Mesenchymal stem cell (in vitro differentiated cells and primary cell): ENCODE measurements around the gene GRB7.
"Not testable (repeated sequence)": the region's sequence is repeated elsewhere in the genome, so short reads cannot be mapped to it uniquely, and the experiment has no call there.

ENCODE experiments used
- DNase-seq: peaks from one replicate; pipeline ENCODE4 v3.0.0-alpha.2; 2013
- H2AFZ ChIP-seq: one replicate; pipeline ENCODE4 v1.6.1; 2013; ENCODE audit warnings: low read depth, mild to moderate bottlenecking, control low read depth, inconsistent platforms, low read length, moderate library complexity
- H2AK5ac ChIP-seq: 2 replicates; pipeline ENCODE4 v1.6.1; 2013; ENCODE audit warnings: low read length, moderate library complexity, mild to moderate bottlenecking, inconsistent platforms; ENCODE audit not compliant: severe bottlenecking
- H2BK120ac ChIP-seq: one replicate; pipeline ENCODE4 v1.6.1; 2013; ENCODE audit warnings: low read depth, mild to moderate bottlenecking, inconsistent platforms, low read length, moderate library complexity
- H2BK12ac ChIP-seq, 2 experiments: one replicate each; pipeline ENCODE4 v1.6.1; 2013; ENCODE audit warnings: inconsistent platforms in 2 of 2, low read length in 2 of 2, mild to moderate bottlenecking in 2 of 2, moderate library complexity in 2 of 2, control low read depth in 1 of 2
- H2BK15ac ChIP-seq: one replicate; pipeline ENCODE4 v1.6.1; 2013; ENCODE audit warnings: mild to moderate bottlenecking, low read depth, inconsistent platforms; ENCODE audit not compliant: poor library complexity, severe bottlenecking
- H2BK5ac ChIP-seq: 2 replicates; pipeline ENCODE4 v1.6.1; 2013; ENCODE audit warnings: low read depth, mild to moderate bottlenecking, low read length, control low read depth, inconsistent platforms; ENCODE audit not compliant: poor library complexity, severe bottlenecking
- H3K14ac ChIP-seq, 2 experiments: one replicate each; pipeline ENCODE4 v1.6.1; 2013; ENCODE audit warnings: inconsistent platforms in 2 of 2, low read length in 2 of 2, control low read depth in 1 of 2, mild to moderate bottlenecking in 1 of 2, moderate library complexity in 1 of 2
- H3K18ac ChIP-seq, 2 experiments: one replicate each; pipeline ENCODE4 v1.6.1; 2013; ENCODE audit warnings: inconsistent platforms in 2 of 2, low read length in 2 of 2, control low read depth in 1 of 2, low read depth in 1 of 2, mild to moderate bottlenecking in 1 of 2
- H3K23ac ChIP-seq, 2 experiments: one replicate each; pipeline ENCODE4 v1.6.1; 2013; ENCODE audit warnings: inconsistent platforms in 2 of 2, low read length in 2 of 2, mild to moderate bottlenecking in 2 of 2, moderate library complexity in 2 of 2, control low read depth in 1 of 2
- H3K27ac ChIP-seq: 2 replicates; pipeline ENCODE4 v1.5.1; 2013; ENCODE audit warnings: mild to moderate bottlenecking, moderate library complexity, low read length, control low read depth, inconsistent platforms; ENCODE audit not compliant: poor library complexity, severe bottlenecking
- H3K27me3 ChIP-seq, 2 experiments: 2 replicates each; pipeline versions ENCODE4 v1.6.1 to v1.7.0; 2013; ENCODE audit warnings: low read length in 2 of 2, mild to moderate bottlenecking in 2 of 2, moderate library complexity in 2 of 2, control low read depth in 1 of 2, inconsistent platforms in 1 of 2; ENCODE audit not compliant: control insufficient read depth in 1 of 2, insufficient read depth in 1 of 2
- H3K36me3 ChIP-seq, 2 experiments: 2 replicates each; pipeline versions ENCODE4 v1.6.1 to v1.7.0; 2013; ENCODE audit warnings: low read length in 2 of 2, control low read depth in 1 of 2, inconsistent platforms in 1 of 2, low read depth in 1 of 2, mild to moderate bottlenecking in 1 of 2; ENCODE audit not compliant: insufficient read depth in 2 of 2, control insufficient read depth in 1 of 2
- H3K4ac ChIP-seq, 2 experiments: one replicate each; pipeline ENCODE4 v1.6.1; 2013; ENCODE audit warnings: inconsistent platforms in 2 of 2, low read length in 2 of 2, mild to moderate bottlenecking in 2 of 2, moderate library complexity in 2 of 2, control low read depth in 1 of 2, low read depth in 1 of 2
- H3K4me1 ChIP-seq: 2 replicates; pipeline ENCODE4 v1.6.1; 2013; ENCODE audit warnings: low read depth, low read length, control low read depth; ENCODE audit not compliant: control insufficient read depth, insufficient read depth
- H3K4me2 ChIP-seq: 2 replicates; pipeline ENCODE4 v1.6.1; 2013; ENCODE audit warnings: low read length, mild to moderate bottlenecking, inconsistent platforms; ENCODE audit not compliant: poor library complexity, severe bottlenecking
- H3K4me3 ChIP-seq, 2 experiments: 2 replicates each; pipeline versions ENCODE4 v1.5.1 to v1.7.0; 2013; ENCODE audit warnings: low read length in 2 of 2, mild to moderate bottlenecking in 2 of 2, control low read depth in 1 of 2, low read depth in 1 of 2; ENCODE audit not compliant: insufficient read depth in 1 of 2
- H3K79me1 ChIP-seq: replicated peaks from 2 replicates; pipeline ENCODE4 v1.6.1; 2013; ENCODE audit warnings: mild to moderate bottlenecking, control low read depth, low read length, inconsistent platforms; ENCODE audit not compliant: poor library complexity, severe bottlenecking
- H3K9ac ChIP-seq: 2 replicates; pipeline ENCODE4 v1.7.0; 2013; ENCODE audit warnings: mild to moderate bottlenecking, low read length, moderate library complexity
- H3K9me3 ChIP-seq: 2 replicates; pipeline ENCODE4 v1.7.0; 2013; ENCODE audit warnings: mild to moderate bottlenecking, low read length; ENCODE audit not compliant: control insufficient read depth
- H4K8ac ChIP-seq: one replicate; pipeline ENCODE4 v1.6.1; 2013; ENCODE audit warnings: inconsistent platforms, mild to moderate bottlenecking, low read length, moderate library complexity
- H4K91ac ChIP-seq: one replicate; pipeline ENCODE4 v1.6.1; 2013; ENCODE audit warnings: mild to moderate bottlenecking, low read length, inconsistent platforms
- WGBS: methylation state at CpG from one replicate; pipeline ENCODE4 v1.1.7; 2013; ENCODE audit warnings: mixed read lengths; 5-methylcytosine and 5-hydroxymethylcytosine counted together

The GRB7 gene

GRCh38 chr17:39745335-39746144, 7.8 kb downstream of the GRB7 start:
- no peak overlapping the region for H4K8ac ChIP-seq
- no peak for DNase-seq

GRCh38 chr17:39746145-39746461, 8.4 kb downstream of the GRB7 start:
- Histone ChIP-seq H2BK12ac (no peak overlapping the region), H3K23ac (no peak overlapping the region), H4K91ac (no peak overlapping the region), H3K27ac (no peak overlapping the region), H3K4me3 (no peak overlapping the region), H3K36me3 (peaks cover 0 to 60% of the 10 kb centered on the region in 2 experiments), H4K8ac (no peak overlapping the region), H2AFZ (no peak overlapping the region), H3K79me1 (peaks cover 13% of the 10 kb centered on the region), H3K4ac (no peak overlapping the region), H3K27me3 (peaks cover 0 to 6% of the 10 kb centered on the region in 2 experiments), H2BK15ac (no peak overlapping the region), H2AK5ac (no peak overlapping the region), H3K9ac (no peak overlapping the region), H2BK5ac (no peak overlapping the region), H3K9me3 (no peaks in the 10 kb centered on the region), H3K14ac (no peak overlapping the region), H2BK120ac (no peak overlapping the region), H3K4me2 (no peak overlapping the region), H3K18ac (no peak overlapping the region), H3K4me1 (peaks cover 16% of the 10 kb centered on the region)
- no peak for DNase-seq
- 87% methylated on average over 7 of the region's 7 CpGs for WGBS

More at GRCh38 chr17:39745335-39746144, 7.8 kb downstream of the GRB7 start:
- Histone ChIP-seq H3K79me1 (peaks cover 18% of the 10 kb centered on the region), H3K4me1 (peaks cover 16% of the 10 kb centered on the region), H3K23ac (no peak overlapping the region), H3K9me3 (no peaks in the 10 kb centered on the region), H3K18ac (no peak overlapping the region), H4K91ac (no peak overlapping the region), H3K4ac (no peak overlapping the region), H2AK5ac (no peak overlapping the region), H3K9ac (no peak overlapping the region), H3K27me3 (peaks cover 0 to 6% of the 10 kb centered on the region in 2 experiments), H3K14ac (no peak overlapping the region), H3K36me3 (peaks cover 0 to 60% of the 10 kb centered on the region in 2 experiments), H3K4me2 (no peak overlapping the region), H2BK5ac (no peak overlapping the region), H2BK15ac (no peak overlapping the region), H2BK12ac (no peak overlapping the region), H2BK120ac (no peak overlapping the region), H2AFZ (no peak overlapping the region), H3K27ac (no peak overlapping the region), H3K4me3 (no peak overlapping the region)
- WGBS, result 93% methylated on average over 15 of the region's 23 CpGs

GRCh38 chr17:39747745-39748144, 10.0 kb downstream of the GRB7 start:
- WGBS, result 92% methylated on average over 4 of the region's 4 CpGs

GRCh38 chr17:39748444-39749034, 10.8 kb downstream of the GRB7 start:
- H3K27ac ChIP-seq, H2AFZ ChIP-seq, H3K79me1 ChIP-seq, H2BK12ac ChIP-seq, H2AK5ac ChIP-seq, H3K14ac ChIP-seq, H3K23ac ChIP-seq, H4K8ac ChIP-seq, DNase-seq, H3K9me3 ChIP-seq, H3K9ac ChIP-seq, H2BK5ac ChIP-seq, H4K91ac ChIP-seq, H3K27me3 ChIP-seq, H3K4me2 ChIP-seq, H2BK120ac ChIP-seq, H3K4me3 ChIP-seq, H3K18ac ChIP-seq, H2BK15ac ChIP-seq, H3K4ac ChIP-seq: not testable (repeated sequence)
- Histone ChIP-seq H3K4me1 (peaks cover 21% of the 10 kb centered on the region), H3K36me3 (peaks cover 0 to 43% of the 10 kb centered on the region in 2 experiments)
- 95% methylated on average over 5 of the region's 8 CpGs for WGBS

More at GRCh38 chr17:39747745-39748144, 10.0 kb downstream of the GRB7 start:
- Histone ChIP-seq H3K27me3 (peaks cover 0 to 6% of the 10 kb centered on the region in 2 experiments), H4K8ac (no peak overlapping the region), H2BK15ac (no peak overlapping the region), H3K4ac (no peak overlapping the region), H2BK120ac (no peak overlapping the region), H2BK12ac (no peak overlapping the region), H3K18ac (no peak overlapping the region), H3K27ac (no peak overlapping the region), H2AK5ac (no peak overlapping the region), H3K4me3 (no peak overlapping the region), H3K4me1 (peaks cover 18% of the 10 kb centered on the region), H3K9me3 (no peaks in the 10 kb centered on the region), H2AFZ (no peak overlapping the region), H3K14ac (no peak overlapping the region), H3K23ac (no peak overlapping the region), H2BK5ac (no peak overlapping the region), H3K4me2 (no peak overlapping the region), H3K79me1 (peaks cover 8% of the 10 kb centered on the region), H3K9ac (no peak overlapping the region), H3K36me3 (peaks cover 0 to 51% of the 10 kb centered on the region in 2 experiments), H4K91ac (no peak overlapping the region)
- DNase-seq, result no peak
